ENCODE measurements around the gene ADGRB2. TPM values are rescaled to one million over a fixed set of nuclear protein-coding genes. Genes with fewer than 3 reads are reported as not detected.

The ADGRB2 gene
- total RNA-seq, 4 donors from 2014 or later = 0.77 to 31.0 (median 3.7) TPM; not detected in 1

DNA sequence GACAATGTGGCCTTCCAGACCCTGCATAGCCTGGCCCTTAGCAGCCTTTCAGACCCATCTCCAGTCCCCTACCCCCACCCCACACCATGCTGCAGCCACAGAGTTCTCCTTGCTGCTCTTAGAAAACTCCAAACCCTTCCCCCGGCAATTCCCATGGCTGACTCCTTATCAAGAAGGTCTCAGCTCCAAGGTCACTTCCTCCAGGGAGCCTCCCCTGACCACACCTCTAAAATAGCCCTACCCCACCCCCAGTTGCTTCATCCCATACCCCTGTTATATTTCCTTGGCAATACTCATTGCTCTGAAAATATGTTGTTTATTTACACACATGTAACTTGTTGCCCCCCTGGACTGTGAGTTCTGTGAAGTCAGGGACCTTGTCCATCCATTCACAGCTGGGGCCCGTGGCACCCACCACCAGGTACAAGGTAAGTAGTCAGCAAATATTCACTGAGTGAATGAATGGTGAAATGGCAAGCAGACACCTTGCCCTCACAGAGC lies 4.3 kb upstream of the ADGRB2 start:
- H3K4me3 ChIP-seq = no peak overlapping the region
- peaks cover 0 to 16% of the 10 kb centered on the region in 2 donors for H3K4me1 ChIP-seq
- DNase-seq = no peak
- no peaks in the 10 kb centered on the region for H3K36me3 ChIP-seq
- intact Hi-C loops (cut with DNase I; ENCODE audit: low total_unique reads) = no loop called here
- no peaks in the 10 kb centered on the region for H3K9me3 ChIP-seq
- TF ChIP-seq, protein P1, sequence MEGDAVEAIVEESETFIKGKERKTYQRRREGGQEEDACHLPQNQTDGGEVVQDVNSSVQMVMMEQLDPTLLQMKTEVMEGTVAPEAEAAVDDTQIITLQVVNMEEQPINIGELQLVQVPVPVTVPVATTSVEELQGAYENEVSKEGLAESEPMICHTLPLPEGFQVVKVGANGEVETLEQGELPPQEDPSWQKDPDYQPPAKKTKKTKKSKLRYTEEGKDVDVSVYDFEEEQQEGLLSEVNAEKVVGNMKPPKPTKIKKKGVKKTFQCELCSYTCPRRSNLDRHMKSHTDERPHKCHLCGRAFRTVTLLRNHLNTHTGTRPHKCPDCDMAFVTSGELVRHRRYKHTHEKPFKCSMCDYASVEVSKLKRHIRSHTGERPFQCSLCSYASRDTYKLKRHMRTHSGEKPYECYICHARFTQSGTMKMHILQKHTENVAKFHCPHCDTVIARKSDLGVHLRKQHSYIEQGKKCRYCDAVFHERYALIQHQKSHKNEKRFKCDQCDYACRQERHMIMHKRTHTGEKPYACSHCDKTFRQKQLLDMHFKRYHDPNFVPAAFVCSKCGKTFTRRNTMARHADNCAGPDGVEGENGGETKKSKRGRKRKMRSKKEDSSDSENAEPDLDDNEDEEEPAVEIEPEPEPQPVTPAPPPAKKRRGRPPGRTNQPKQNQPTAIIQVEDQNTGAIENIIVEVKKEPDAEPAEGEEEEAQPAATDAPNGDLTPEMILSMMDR (IDR thresholded peaks at IDR 0.05) = no peak
- TF ChIP-seq POLR2A (IDR thresholded peaks at IDR 0.05) = no peak
- H3K27me3 ChIP-seq = peaks cover 4 to 12% of the 10 kb centered on the region in 2 donors
- H3K27ac ChIP-seq = no peak overlapping the region

DNA sequence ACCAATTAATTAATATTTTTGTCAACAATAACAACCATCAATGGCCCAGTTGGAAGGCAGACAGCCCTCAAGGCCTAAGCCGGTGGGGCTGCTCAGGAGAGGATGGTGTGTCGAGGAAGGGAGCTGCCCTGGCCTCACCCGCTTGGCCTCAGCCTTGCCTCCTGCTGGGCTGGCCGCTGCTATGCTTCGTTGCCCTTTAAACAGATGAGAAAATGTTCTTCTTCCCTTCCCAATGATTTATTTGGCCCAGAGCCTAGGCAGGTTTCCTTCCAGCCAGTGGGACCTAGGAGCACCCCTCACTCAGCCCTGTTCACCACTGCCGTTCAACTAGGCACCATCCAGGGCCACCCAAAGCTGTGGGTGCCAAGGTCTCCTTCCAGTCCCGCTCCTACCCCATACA lies 3.1 kb upstream of the ADGRB2 start:
- DNase-seq = no peak
- H3K27ac ChIP-seq = no peak overlapping the region
- H3K9me3 ChIP-seq = no peaks in the 10 kb centered on the region
- no peaks in the 10 kb centered on the region for H3K27me3 ChIP-seq
- no peak overlapping the region for H3K4me3 ChIP-seq
- intact Hi-C loops (cut with DNase I; ENCODE audit: low total_unique reads) = no loop called here
- H3K36me3 ChIP-seq = no peaks in the 10 kb centered on the region
- TF ChIP-seq POLR2A (IDR thresholded peaks at IDR 0.05) = no peak
- TF ChIP-seq, protein P1 (IDR thresholded peaks at IDR 0.05) = no peak
- peaks cover 0 to 19% of the 10 kb centered on the region in 2 donors for H3K4me1 ChIP-seq

DNA sequence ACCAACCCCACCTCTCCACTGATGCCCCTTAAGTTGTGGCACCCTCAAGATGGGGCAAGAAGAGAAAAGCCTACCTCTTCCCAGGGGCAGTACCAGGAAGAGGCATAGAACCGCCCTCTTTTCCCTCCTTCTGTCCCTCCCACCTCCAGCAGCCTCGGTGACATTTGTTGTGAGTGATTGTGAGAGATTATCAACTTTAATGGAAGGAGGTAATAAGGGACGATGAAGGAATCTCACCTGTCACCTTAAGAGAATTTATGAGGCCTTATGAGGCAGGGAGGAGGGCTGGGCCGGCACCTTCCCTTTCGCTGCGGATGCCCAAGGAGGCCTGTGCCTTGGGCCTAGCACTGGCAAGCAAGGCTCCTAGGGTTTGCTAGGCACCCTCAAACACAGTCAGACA lies 1.4 kb upstream of the ADGRB2 start:
- no peaks in the 10 kb centered on the region for H3K9me3 ChIP-seq
- H3K4me1 ChIP-seq = peaks cover 0 to 26% of the 10 kb centered on the region in 2 donors
- intact Hi-C loops (cut with DNase I; ENCODE audit: low total_unique reads) = no loop called here
- H3K27me3 ChIP-seq = no peaks in the 10 kb centered on the region
- no peak overlapping the region for H3K27ac ChIP-seq
- TF ChIP-seq, protein P1 (IDR thresholded peaks at IDR 0.05) = no peak
- TF ChIP-seq POLR2A (IDR thresholded peaks at IDR 0.05) = no peak
- H3K4me3 ChIP-seq = no peak overlapping the region
- no peaks in the 10 kb centered on the region for H3K36me3 ChIP-seq
- no peak for DNase-seq

DNA sequence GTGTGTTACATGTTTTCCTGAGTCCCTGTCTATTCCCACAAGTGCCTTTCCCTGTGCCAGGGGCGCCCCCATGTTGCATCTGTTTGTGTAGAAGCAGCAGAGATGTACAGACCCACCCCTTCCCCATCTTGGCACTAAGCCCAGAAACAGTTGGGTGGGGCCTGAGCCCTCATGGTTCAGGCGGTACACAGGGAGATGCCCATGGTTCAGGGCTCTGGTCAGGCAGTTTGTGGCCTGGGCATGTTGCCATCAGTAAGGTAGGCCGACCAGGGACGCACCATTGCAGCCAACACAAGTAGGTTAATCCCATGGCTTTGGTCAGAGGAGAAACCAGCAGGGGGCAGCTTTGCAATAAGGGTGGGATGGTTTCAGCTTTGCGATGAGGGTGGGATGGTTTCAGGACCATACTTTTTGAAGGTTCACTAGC lies 914 bp upstream of the ADGRB2 start:
- intact Hi-C loops (cut with DNase I; ENCODE audit: low total_unique reads) = no loop called here

DNA sequence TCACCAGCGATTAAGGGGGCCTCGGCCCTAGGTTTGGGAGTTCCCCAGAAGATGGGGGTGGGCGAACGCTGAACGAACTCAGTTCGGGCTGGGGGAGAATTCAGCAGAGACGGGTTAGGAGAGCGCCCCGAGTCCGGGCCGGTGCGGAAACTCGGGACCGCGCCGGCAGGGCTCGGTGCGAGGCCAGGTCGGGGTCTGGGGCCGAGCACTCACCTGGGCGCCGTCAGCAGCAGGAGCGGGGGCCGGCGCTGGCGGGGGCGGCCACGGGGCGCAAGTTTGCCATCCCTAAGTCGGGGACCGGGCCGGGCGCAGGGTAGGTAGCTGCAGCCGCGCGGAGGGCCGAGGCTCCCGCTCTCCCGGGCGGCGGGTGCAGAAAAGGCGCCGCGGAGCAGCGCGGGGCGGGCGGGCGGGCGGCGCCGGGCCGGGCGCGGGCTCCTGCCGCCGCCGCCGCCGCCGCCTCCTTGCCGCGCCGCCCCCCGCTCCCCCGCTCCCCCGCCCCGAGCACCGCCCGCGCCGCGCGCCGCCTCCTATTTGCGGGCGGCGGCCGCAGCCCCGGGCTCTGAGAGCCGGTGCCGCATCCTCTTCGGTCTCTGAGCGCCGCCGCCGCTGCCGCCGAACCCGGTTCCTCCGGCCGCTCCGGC lies 349 bp downstream of the ADGRB2 start:
- DNase-seq = no peak
- Histone ChIP-seq H3K36me3 (no peaks in the 10 kb centered on the region), H3K4me3 (peak overlapping the region; percentile 33 to 42), H3K27ac (no peak overlapping the region), H3K4me1 (peaks cover 0 to 28% of the 10 kb centered on the region in 2 donors), H3K9me3 (no peaks in the 10 kb centered on the region), H3K27me3 (no peaks in the 10 kb centered on the region)
- TF ChIP-seq POLR2A (IDR thresholded peaks at IDR 0.05) = no peak
- TF ChIP-seq, protein P1 (IDR thresholded peaks at IDR 0.05) = no peak
- intact Hi-C loops (cut with DNase I; ENCODE audit: low total_unique reads) = no loop called here

More for the DNA sequence above, 914 bp upstream of the ADGRB2 start:
- Histone ChIP-seq H3K27me3 (no peaks in the 10 kb centered on the region), H3K27ac (no peak overlapping the region), H3K4me3 (no peak overlapping the region), H3K4me1 (peaks cover 0 to 28% of the 10 kb centered on the region in 2 donors), H3K9me3 (no peaks in the 10 kb centered on the region), H3K36me3 (no peaks in the 10 kb centered on the region)
- no peak for TF ChIP-seq POLR2A (IDR thresholded peaks at IDR 0.05)
- TF ChIP-seq, protein P1 (IDR thresholded peaks at IDR 0.05) = peak in 2 of 4 experiments; percentile 7 to 25
- no peak for DNase-seq
